GM12892 (cell line): ENCODE measurements around the gene CNTFR.

Experiments
- POLR2A ChIP-seq: IDR thresholded peaks from 2 replicates; pipeline ENCODE4 v1.6.1; 2011; ENCODE audit warnings: low read depth, low read length, control low read depth
- POLR2AphosphoS5 ChIP-seq: IDR thresholded peaks from 2 replicates; pipeline ENCODE4 v1.6.1; 2011; ENCODE audit warnings: low read depth, low read length, control low read depth
- TAF1 ChIP-seq: IDR thresholded peaks from 2 replicates; pipeline ENCODE4 v1.6.1; 2011; ENCODE audit warnings: low read depth, mild to moderate bottlenecking, control low read depth, low read length, borderline replicate concordance

DNA sequence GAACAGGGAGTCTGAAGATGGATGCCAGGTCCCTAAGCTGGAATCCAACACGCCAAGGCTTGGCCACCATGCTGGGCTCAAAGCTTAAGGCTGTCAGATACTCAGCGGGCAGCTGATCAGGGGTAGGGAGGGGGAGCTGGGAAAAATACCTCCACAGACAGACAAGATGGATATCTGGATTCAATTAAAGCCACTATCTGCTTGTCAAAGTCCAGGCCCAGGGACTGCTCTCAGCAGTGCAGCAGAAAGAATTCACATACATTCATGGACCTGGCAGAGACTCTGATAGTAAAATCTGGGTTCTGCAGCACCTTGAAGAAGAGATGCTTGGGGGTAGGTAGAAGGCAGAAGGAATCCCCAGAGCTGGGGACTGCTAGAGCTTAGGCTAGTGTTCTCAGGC, 25.6 kb upstream of the CNTFR start:
- no peak for TF ChIP-seq POLR2AphosphoS5
- no peak for TF ChIP-seq POLR2A
- TF ChIP-seq TAF1 = no peak
